ENCODE data around the gene PCDH9. TPM values are rescaled to one million over a fixed set of nuclear protein-coding genes. Genes with fewer than 3 reads are reported as not detected.

The PCDH9 gene
- total and polyA plus RNA-seq, 11 donors, result 3.0 to 39.6 (median 21.6) TPM

- Histone ChIP-seq H3K9me3 (peaks cover 0 to 3% (median 0%) of the 10 kb centered on the region in 12 donors), H3K36me3 (no peaks in the 10 kb centered on the region), H3K4me1 (no peaks in the 10 kb centered on the region), H3K4me3 (no peak overlapping the region), H3K27me3 (no peaks in the 10 kb centered on the region), H3K27ac (no peak overlapping the region)
- 76 to 88% (median 80%) methylated on average over 3 of the region's 3 CpGs for WGBS, 4 donors
- ATAC-seq (no peak), DNase-seq (no peak)
- intact Hi-C loops (cut with DNase I), result no loop called here
- TF ChIP-seq POLR2A (IDR thresholded peaks at IDR 0.05) (no peak), CTCF (IDR thresholded peaks at IDR 0.05) (no peak)
Observed at GRCh38 chr13:66323745-66324347, 906.3 kb downstream of the PCDH9 start.

GRCh38 chr13:66322936-66323335 is 907.2 kb downstream of the PCDH9 start:
- intact Hi-C loops (cut with DNase I), result no loop called here
- WGBS, 4 donors, result 29 to 38% (median 31%) methylated on average over 2 of the region's 2 CpGs
- ATAC-seq, result no peak

GRCh38 chr13:66322193-66322740 is 907.9 kb downstream of the PCDH9 start:
- Histone ChIP-seq H3K4me1 (no peaks in the 10 kb centered on the region), H3K27ac (no peak overlapping the region), H3K36me3 (no peaks in the 10 kb centered on the region), H3K4me3 (no peak overlapping the region), H3K27me3 (no peaks in the 10 kb centered on the region), H3K9me3 (peaks cover 0 to 3% (median 0%) of the 10 kb centered on the region in 12 donors)
- ATAC-seq (no peak), DNase-seq (no peak)
- intact Hi-C loops (cut with DNase I), result no loop called here
- no peak for TF ChIP-seq CTCF (IDR thresholded peaks at IDR 0.05)
- TF ChIP-seq POLR2A (IDR thresholded peaks at IDR 0.05), result no peak
- WGBS, 4 donors, result 81 to 89% (median 87%) methylated on average over 4 of the region's 4 CpGs

More at GRCh38 chr13:66322936-66323335, 907.2 kb downstream of the PCDH9 start:
- H3K4me1 ChIP-seq, result no peaks in the 10 kb centered on the region
- no peak overlapping the region for H3K27ac ChIP-seq
- no peaks in the 10 kb centered on the region for H3K36me3 ChIP-seq
- DNase-seq, result no peak
- H3K4me3 ChIP-seq, result no peak overlapping the region
- H3K9me3 ChIP-seq, result peaks cover 0 to 3% (median 0%) of the 10 kb centered on the region in 12 donors
- H3K27me3 ChIP-seq, result no peaks in the 10 kb centered on the region
- TF ChIP-seq POLR2A (IDR thresholded peaks at IDR 0.05) (no peak), CTCF (IDR thresholded peaks at IDR 0.05) (no peak)

- Histone ChIP-seq H3K27me3 (no peaks in the 10 kb centered on the region), H3K9me3 (peaks cover 0 to under 1% (median 0%) of the 10 kb centered on the region in 12 donors), H3K27ac (no peak overlapping the region), H3K36me3 (no peaks in the 10 kb centered on the region), H3K4me3 (no peak overlapping the region), H3K4me1 (peaks cover 0 to 2% (median 0%) of the 10 kb centered on the region in 12 donors)
- intact Hi-C loops (cut with DNase I), result no loop called here
- ATAC-seq, result no peak
- no peak for DNase-seq
- WGBS, 4 donors, result 74 to 87% (median 82%) methylated on average over 3 of the region's 3 CpGs
- no peak for TF ChIP-seq CTCF (IDR thresholded peaks at IDR 0.05)
- TF ChIP-seq POLR2A (IDR thresholded peaks at IDR 0.05), result no peak
Observed at GRCh38 chr13:66314911-66315310, 915.2 kb downstream of the PCDH9 start.

All from heart left ventricle (tissue), 16 donors.